Left cardiac atrium (tissue), 4 donors: Measurements from ENCODE around the gene JMJD6. TPM values are rescaled to one million over a fixed set of nuclear protein-coding genes. Genes with fewer than 3 reads are reported as not detected.

Experiments
- ATAC-seq, 2 donors: fragments of 200-7000 bp; cut with Tn5 transposase; one replicate each; pipeline ENCODE4 v1.9.1; 2020; ENCODE audit warnings: mild to moderate bottlenecking in 2 of 2, moderate library complexity in 2 of 2
- DNase-seq: peaks from one replicate; pipeline ENCODE4 v3.0.0-alpha.2; 2020
- intact Hi-C, 2 donors: fragments of 100-400 bp; cut with DNase I; formaldehyde crosslinking; loops; one replicate each; pipeline versions ENCODE4 v1.14.1 to v1.15.1; 2022 to 2023
- microRNA-seq, 2 donors: library from miRNA; unstranded; fragments of <30 nt; microRNA quantifications; one replicate each; pipeline ENCODE4 v1.2.0, GENCODE V29; 2020
- total RNA-seq, 2 donors: library from RNA; stranded (reverse); fragmentation: NEBNext Ultra II Directional; extraction: Animal tissue kit (Norgen Biotek cat#: 25700); gene quantifications; one replicate each; pipeline ENCODE4 v1.2.1, GENCODE V29; 2021
- donor health status: DM: no; HTN: yes; CAD: no.
- donor health status: DM: no; HTN: yes; CAD: no; lungs with severe emphysema.
- donor health status: DM: yes; HTN: yes; CAD: no.
- donor health status: Dilated cardiomyopathy.

Gene JMJD6
- total RNA-seq, 2 donors from 2014 or later: 44.9 to 55.3 TPM

GRCh38 chr17:76672270-76672851, 54.0 kb downstream of the JMJD6 start:
- DNase-seq (no peak), ATAC-seq (no peak)
- intact Hi-C loops: no loop called here

- intact Hi-C loops: no loop called here
Observed at GRCh38 chr17:76671912-76672262, 54.5 kb downstream of the JMJD6 start.

DNA sequence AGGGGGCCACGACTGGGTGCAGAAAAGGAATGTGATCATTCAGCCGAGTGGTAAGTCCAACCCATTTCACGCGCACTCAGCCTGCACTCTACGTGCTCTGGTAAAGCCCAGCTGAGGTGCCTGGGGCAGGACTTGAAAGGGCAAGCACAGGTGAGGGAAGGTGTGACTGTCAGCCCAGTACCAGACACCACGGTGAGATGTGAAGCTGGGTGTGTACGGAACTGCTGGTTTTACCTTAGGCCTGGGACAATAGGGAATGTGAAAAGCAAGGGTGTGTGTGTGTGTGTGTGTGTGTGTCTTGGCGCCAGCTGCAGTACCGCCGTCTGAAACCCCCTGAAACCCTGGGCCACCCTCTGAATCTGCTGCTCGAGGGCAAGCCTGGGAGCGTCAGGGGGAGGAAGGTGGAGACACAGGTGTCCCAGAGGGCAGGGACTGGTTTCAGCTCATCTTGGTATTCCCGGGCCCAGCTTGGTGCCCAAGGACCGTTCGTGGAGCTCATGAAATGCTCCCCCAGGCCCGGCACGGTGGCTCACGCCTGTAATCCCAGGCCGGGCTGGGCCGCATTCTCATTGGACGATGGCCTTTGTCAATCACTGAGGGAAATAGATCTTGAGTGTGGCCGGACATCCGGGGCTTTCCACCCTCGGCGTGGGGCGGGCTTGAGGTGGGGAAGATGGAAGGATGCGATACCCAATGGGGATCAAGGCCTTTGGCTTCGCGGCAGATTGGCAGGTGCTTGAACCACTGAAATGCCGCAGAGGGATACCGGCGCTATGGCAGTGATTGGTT, 55.1 kb downstream of the JMJD6 start:
- ATAC-seq (peak; percentile 99), DNase-seq (peak; percentile 100)
- intact Hi-C loops: no loop called here

More at GRCh38 chr17:76671912-76672262, 54.5 kb downstream of the JMJD6 start:
- peak; percentile 0 to 1 for ATAC-seq
- DNase-seq: no peak

- intact Hi-C loops: no loop called here
- no peak for ATAC-seq
- no peak for DNase-seq
Observed at GRCh38 chr17:76670718-76671122, 55.7 kb downstream of the JMJD6 start.

- DNase-seq (no peak), ATAC-seq (no peak)
- intact Hi-C loops: no loop called here
Observed at GRCh38 chr17:76670020-76670717, 56.2 kb downstream of the JMJD6 start.

Small RNA genes within 50 kb of the gene (microRNA-seq; reads per million reads assigned to microRNA genes)
- gene MIR636: 0.60 to 1.4 reads per million in 2 donors

Other genes with a start within 250 kb of the JMJD6 start
- gene RHBDF2, start 225.2 kb downstream of the JMJD6 start, total RNA-seq: 10 to 100 TPM; 16.0 to 18.9 TPM
- gene CYGB, start 188.9 kb downstream of the JMJD6 start, total RNA-seq: 10 to 100 TPM; 45.7 to 70.8 TPM
- 1 to 10 TPM; 5.5 to 7.7 TPM for gene PRCD, start 186.6 kb downstream of the JMJD6 start, total RNA-seq
- 1 to 10 TPM; 5.0 to 5.1 TPM for gene ST6GALNAC2, start 140.7 kb downstream of the JMJD6 start, total RNA-seq
- gene ST6GALNAC1, start 82.8 kb downstream of the JMJD6 start, total RNA-seq: 1 to 10 TPM; 2.4 TPM
- 100 to 1,000 TPM; 394 to 506 TPM for gene MXRA7, start 15.6 kb downstream of the JMJD6 start, total RNA-seq
- gene METTL23, start 233 bp upstream of the JMJD6 start, total RNA-seq: 10 to 100 TPM; 22.0 to 25.7 TPM
- gene SRSF2, start 10.7 kb upstream of the JMJD6 start, total RNA-seq: 100 to 1,000 TPM in 1 of 2 donors, 10 to 100 TPM in 1; 78.1 to 108 TPM
- 10 to 100 TPM; 23.0 to 28.0 TPM for gene MFSD11, start 11.5 kb upstream of the JMJD6 start, total RNA-seq
- gene MGAT5B, start 141.8 kb upstream of the JMJD6 start, total RNA-seq: under 1 TPM; 0.15 to 0.21 TPM